ENCODE measurements around the gene OR2A5. TPM values are rescaled to one million over a fixed set of nuclear protein-coding genes. Genes with fewer than 3 reads are reported as not detected.

OR2A5 gene
- polyA plus RNA-seq, 3 donors = not detected

DNA sequence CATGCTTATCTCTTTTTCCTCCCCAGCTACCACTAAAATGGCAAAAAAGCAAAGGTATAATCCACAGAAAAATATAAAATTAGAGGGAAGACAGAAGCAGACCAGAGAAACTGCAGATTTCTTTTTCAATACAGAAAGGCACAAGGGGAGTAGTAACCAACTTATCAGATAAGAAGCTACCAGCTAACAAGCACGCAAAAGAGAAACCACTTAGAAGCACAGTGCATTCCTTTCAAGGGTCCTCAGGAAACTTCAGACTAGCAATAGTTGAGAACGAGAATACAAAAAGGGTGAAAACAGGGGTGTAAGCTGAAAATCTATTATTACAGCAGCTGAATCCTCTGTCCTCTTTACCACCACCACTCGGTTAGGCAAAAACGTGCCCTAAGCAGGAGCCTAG, 9.9 kb upstream of the OR2A5 start:
- Mint-ChIP-seq H3K36me3 (no peaks in the 10 kb centered on the region), H3K4me3 (no peak overlapping the region), H3K27me3 (ENCODE audit: low read depth in 3 of 3) (peaks cover 0 to 3% (median 0%) of the 10 kb centered on the region in 3 donors), H3K27ac (no peak overlapping the region), H3K9me3 (peaks cover 0 to 4% (median 1%) of the 10 kb centered on the region in 7 donors), H3K4me1 (no peaks in the 10 kb centered on the region)
- Histone ChIP-seq H3K79me2 (ENCODE audit: insufficient read depth, low read length) (no peaks in the 10 kb centered on the region), H3K36me3 (replicated peaks in 1 of 2; ENCODE audit: control insufficient read depth in 1 of 2, insufficient read depth in 2 of 2, low read length in 2 of 2) (no peaks in the 10 kb centered on the region), H3K4me2 (replicated peaks; ENCODE audit: extremely low read depth, low read length, poor library complexity, severe bottlenecking) (no peak overlapping the region), H3K4me3 (replicated peaks in 1 of 3; ENCODE audit: low read depth in 2 of 3, low read length in 3 of 3) (no peak overlapping the region), H3K9me3 (replicated peaks in 1 of 2; ENCODE audit: control insufficient read depth in 1 of 2, insufficient read depth in 1 of 2, low read length in 2 of 2) (no peaks in the 10 kb centered on the region), H3K27ac (ENCODE audit: low read depth in 1 of 2, low read length in 2 of 2) (no peak overlapping the region), H4K20me1 (ENCODE audit: insufficient read depth, low read length) (no peaks in the 10 kb centered on the region), H3K9ac (ENCODE audit: insufficient read depth, low read length, poor library complexity, severe bottlenecking) (no peak overlapping the region), H2AFZ (ENCODE audit: insufficient read depth, low read depth, low read length, poor library complexity, severe bottlenecking) (no peak overlapping the region), H3K27me3 (ENCODE audit: control insufficient read depth in 2 of 2, insufficient read depth in 2 of 2, low read length in 2 of 2) (no peaks in the 10 kb centered on the region), H3K4me1 (ENCODE audit: control insufficient read depth in 1 of 2, insufficient read depth in 2 of 2, low read length in 2 of 2) (no peaks in the 10 kb centered on the region)
- TF ChIP-seq, protein P1, sequence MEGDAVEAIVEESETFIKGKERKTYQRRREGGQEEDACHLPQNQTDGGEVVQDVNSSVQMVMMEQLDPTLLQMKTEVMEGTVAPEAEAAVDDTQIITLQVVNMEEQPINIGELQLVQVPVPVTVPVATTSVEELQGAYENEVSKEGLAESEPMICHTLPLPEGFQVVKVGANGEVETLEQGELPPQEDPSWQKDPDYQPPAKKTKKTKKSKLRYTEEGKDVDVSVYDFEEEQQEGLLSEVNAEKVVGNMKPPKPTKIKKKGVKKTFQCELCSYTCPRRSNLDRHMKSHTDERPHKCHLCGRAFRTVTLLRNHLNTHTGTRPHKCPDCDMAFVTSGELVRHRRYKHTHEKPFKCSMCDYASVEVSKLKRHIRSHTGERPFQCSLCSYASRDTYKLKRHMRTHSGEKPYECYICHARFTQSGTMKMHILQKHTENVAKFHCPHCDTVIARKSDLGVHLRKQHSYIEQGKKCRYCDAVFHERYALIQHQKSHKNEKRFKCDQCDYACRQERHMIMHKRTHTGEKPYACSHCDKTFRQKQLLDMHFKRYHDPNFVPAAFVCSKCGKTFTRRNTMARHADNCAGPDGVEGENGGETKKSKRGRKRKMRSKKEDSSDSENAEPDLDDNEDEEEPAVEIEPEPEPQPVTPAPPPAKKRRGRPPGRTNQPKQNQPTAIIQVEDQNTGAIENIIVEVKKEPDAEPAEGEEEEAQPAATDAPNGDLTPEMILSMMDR (IDR thresholded peaks at IDR 0.05) = no peak
- intact Hi-C loops (cut with micrococcal nuclease) = no loop called here
- no CpG with 5 or more reads among the region's 4 CpGs for WGBS (ENCODE audit: insufficient coverage)
- no peak for DNase-seq

DNA sequence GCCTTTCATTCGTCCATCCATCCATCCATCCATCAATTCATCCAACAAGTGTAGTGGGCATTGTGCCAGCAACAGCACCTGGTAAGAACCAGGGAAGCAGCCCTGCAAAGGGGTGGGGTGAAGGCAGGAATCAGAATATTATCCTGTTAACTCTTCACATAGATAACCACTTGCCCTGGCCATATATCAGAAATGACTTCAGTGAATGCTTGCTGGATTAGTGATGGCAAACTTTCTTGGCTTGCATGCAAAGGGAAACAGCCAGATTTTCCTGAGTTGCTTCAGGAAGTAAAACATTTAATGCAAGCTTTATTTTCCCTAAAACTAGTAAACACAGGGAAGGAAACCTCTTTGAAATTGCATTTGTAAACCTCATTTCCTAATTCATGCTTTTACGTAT, 743 bp downstream of the OR2A5 start:
- H3K27ac Mint-ChIP-seq = no peak overlapping the region
- Histone ChIP-seq H3K4me1 (ENCODE audit: control insufficient read depth in 1 of 2, insufficient read depth in 2 of 2, low read length in 2 of 2) (no peaks in the 10 kb centered on the region), H2AFZ (ENCODE audit: insufficient read depth, low read depth, low read length, poor library complexity, severe bottlenecking) (no peak overlapping the region), H3K79me2 (ENCODE audit: insufficient read depth, low read length) (no peaks in the 10 kb centered on the region), H4K20me1 (ENCODE audit: insufficient read depth, low read length) (no peaks in the 10 kb centered on the region), H3K36me3 (replicated peaks in 1 of 2; ENCODE audit: control insufficient read depth in 1 of 2, insufficient read depth in 2 of 2, low read length in 2 of 2) (no peaks in the 10 kb centered on the region), H3K9ac (ENCODE audit: insufficient read depth, low read length, poor library complexity, severe bottlenecking) (no peak overlapping the region), H3K4me2 (replicated peaks; ENCODE audit: extremely low read depth, low read length, poor library complexity, severe bottlenecking) (no peak overlapping the region), H3K27ac (ENCODE audit: low read depth in 1 of 2, low read length in 2 of 2) (no peak overlapping the region), H3K27me3 (ENCODE audit: control insufficient read depth in 2 of 2, insufficient read depth in 2 of 2, low read length in 2 of 2) (no peaks in the 10 kb centered on the region), H3K9me3 (replicated peaks in 1 of 2; ENCODE audit: control insufficient read depth in 1 of 2, insufficient read depth in 1 of 2, low read length in 2 of 2) (no peaks in the 10 kb centered on the region), H3K4me3 (replicated peaks in 1 of 3; ENCODE audit: low read depth in 2 of 3, low read length in 3 of 3) (no peak overlapping the region)
- H3K9me3 Mint-ChIP-seq = peaks cover 0 to 5% (median 1%) of the 10 kb centered on the region in 7 donors
- H3K27me3 Mint-ChIP-seq (ENCODE audit: low read depth in 3 of 3) = peaks cover 0 to 3% (median 3%) of the 10 kb centered on the region in 3 donors
- no peak for DNase-seq
- no peaks in the 10 kb centered on the region for H3K36me3 Mint-ChIP-seq
- H3K4me3 Mint-ChIP-seq = no peak overlapping the region
- intact Hi-C loops (cut with micrococcal nuclease) = no loop called here
- WGBS (ENCODE audit: insufficient coverage) = no CpG with 5 or more reads among the region's 2 CpGs
- no peaks in the 10 kb centered on the region for H3K4me1 Mint-ChIP-seq
- TF ChIP-seq, protein P1 (IDR thresholded peaks at IDR 0.05) = no peak
